Fibroblast of the aortic adventitia (primary cell): ENCODE measurements around the gene FSTL1. TPM values are rescaled to one million over a fixed set of nuclear protein-coding genes. Genes with fewer than 3 reads are reported as not detected.

Experiments used
- DNase-seq: peaks from one replicate; pipeline ENCODE4 v3.0.0-alpha.2; 2010; ENCODE audit warnings: low read depth
- H3K4me3 ChIP-seq: 2 replicates; pipeline ENCODE4 v1.5.1; 2011; ENCODE audit warnings: low read depth, mild to moderate bottlenecking, control low read depth, low read length, moderate library complexity
- CTCF ChIP-seq: IDR thresholded peaks from 2 replicates; pipeline ENCODE4 v1.5.1; 2011; ENCODE audit warnings: mild to moderate bottlenecking, low read length, control low read depth, inconsistent platforms; ENCODE audit not compliant: insufficient read depth
- total RNA-seq: library from RNA; depleted of rRNA; stranded (reverse); fragments of >200 nt; gene quantifications from 2 replicates; pipeline ENCODE4 v1.2.3, GENCODE V29; 2012; ENCODE audit warnings: low replicate concordance

Gene FSTL1
- total RNA-seq, 1 donor = 765 TPM

GRCh38 chr3:120437559-120437958 is 13.2 kb downstream of the FSTL1 start:
- DNase-seq = no peak
- H3K4me3 ChIP-seq = no peak overlapping the region
- no peak for TF ChIP-seq CTCF

- DNase-seq = no peak
- H3K4me3 ChIP-seq = no peak overlapping the region
Measured at GRCh38 chr3:120436523-120437050, 14.2 kb downstream of the FSTL1 start.

GRCh38 chr3:120435621-120436020 is 15.2 kb downstream of the FSTL1 start:
- DNase-seq = peak; percentile 84
- peak overlapping the region; percentile 16 for H3K4me3 ChIP-seq
- no peak for TF ChIP-seq CTCF

More at GRCh38 chr3:120436523-120437050, 14.2 kb downstream of the FSTL1 start:
- no peak for TF ChIP-seq CTCF

- TF ChIP-seq CTCF = no peak
- DNase-seq = no peak
- no peak overlapping the region for H3K4me3 ChIP-seq
Measured at GRCh38 chr3:120433662-120434331, 17.0 kb downstream of the FSTL1 start.

GRCh38 chr3:120432150-120432860 is 18.5 kb downstream of the FSTL1 start:
- peak; percentile 97 for DNase-seq
- H3K4me3 ChIP-seq = peak overlapping the region; percentile 19
- TF ChIP-seq CTCF = no peak

- peak; percentile 77 for DNase-seq
- no peak overlapping the region for H3K4me3 ChIP-seq
- TF ChIP-seq CTCF = no peak
Measured at GRCh38 chr3:120429921-120430361, 20.9 kb downstream of the FSTL1 start.
